H1 (cell line): ENCODE results near the gene FAT1. TPM values are rescaled to one million over a fixed set of nuclear protein-coding genes. Genes with fewer than 3 reads are reported as not detected.

Experiments
- ASH2L ChIP-seq: fragments of 200-600, 300-600 bp; sonication (generic); IDR thresholded peaks from one replicate; pipeline ENCODE4 v1.7.1; 2017; ENCODE audit warnings: low read length
- BACH1 ChIP-seq: IDR thresholded peaks from 2 replicates; pipeline ENCODE4 v1.6.1; 2012; ENCODE audit warnings: low read length, improper control_type of control experiment
- BCL11A ChIP-seq, 2 experiments: IDR thresholded peaks; one replicate each; pipeline ENCODE4 v1.6.1; 2011; ENCODE audit warnings: low read depth in 2 of 2, low read length in 2 of 2, mild to moderate bottlenecking in 2 of 2
- CHD2 ChIP-seq: IDR thresholded peaks from 2 replicates; pipeline ENCODE4 v1.6.1; 2012; ENCODE audit warnings: low read length, improper control_type of control experiment
- CTCF ChIP-seq, 3 experiments: IDR thresholded peaks; 1 replicate in 2 of 3; 2 replicates in 1 of 3; pipeline versions ENCODE4 v1.5.1 to v1.6.1; 2011; ENCODE audit warnings: low read length in 3 of 3, mild to moderate bottlenecking in 3 of 3, inconsistent platforms in 2 of 3, low read depth in 1 of 3, moderate library complexity in 1 of 3; ENCODE audit not compliant: insufficient read depth in 1 of 3; ENCODE audit errors: control extremely low read depth in 1 of 3
- EZH2 ChIP-seq: fragments of 200-600 bp; sonication (generic); IDR thresholded peaks from 2 replicates; pipeline ENCODE4 v1.7.1; 2012; ENCODE audit warnings: low read depth, mild to moderate bottlenecking, moderate library complexity, low read length, inconsistent platforms; ENCODE audit not compliant: severe bottlenecking
- FOSL1 ChIP-seq: IDR thresholded peaks from 2 replicates; pipeline ENCODE4 v1.6.1; 2011; ENCODE audit warnings: mild to moderate bottlenecking, low read depth, low read length, moderate library complexity; ENCODE audit not compliant: insufficient read depth
- GABPA ChIP-seq: IDR thresholded peaks from 2 replicates; pipeline ENCODE4 v1.6.1; 2011; ENCODE audit warnings: mild to moderate bottlenecking, low read length, moderate library complexity, borderline replicate concordance; ENCODE audit not compliant: insufficient read depth
- GTF2F1 ChIP-seq: IDR thresholded peaks from 2 replicates; pipeline ENCODE4 v1.6.1; 2012; ENCODE audit warnings: low read depth, low read length, improper control_type of control experiment, borderline replicate concordance
- JUN ChIP-seq: IDR thresholded peaks from 2 replicates; pipeline ENCODE4 v1.6.1; 2011; ENCODE audit warnings: low read depth, mild to moderate bottlenecking, improper control_type of control experiment, low read length
- JUND ChIP-seq: IDR thresholded peaks from 2 replicates; pipeline ENCODE4 v1.6.1; 2011; ENCODE audit warnings: mild to moderate bottlenecking, improper control_type of control experiment, low read length
- KDM1A ChIP-seq: fragments of 200-600, 300-600 bp; sonication (generic); IDR thresholded peaks from 2 replicates; pipeline ENCODE4 v1.7.1; 2016; ENCODE audit warnings: mild to moderate bottlenecking, low read length, borderline replicate concordance
- KDM4A ChIP-seq: IDR thresholded peaks from one replicate; pipeline ENCODE4 v1.7.1; 2012; ENCODE audit warnings: low read depth, mild to moderate bottlenecking, moderate library complexity, low read length, inconsistent platforms; ENCODE audit not compliant: severe bottlenecking
- RAD21 ChIP-seq, 2 experiments: IDR thresholded peaks in 1 of 2; conservative IDR thresholded peaks in 1 of 2; 2 replicates each; pipeline ENCODE4 v1.6.1; 2011; ENCODE audit warnings: low read depth in 2 of 2, low read length in 2 of 2, improper control_type of control experiment in 1 of 2, inconsistent platforms in 1 of 2, mild to moderate bottlenecking in 1 of 2, moderate library complexity in 1 of 2
- RBBP5 ChIP-seq: IDR thresholded peaks from 2 replicates; pipeline ENCODE4 v1.7.1; 2012; ENCODE audit warnings: low read depth, mild to moderate bottlenecking, inconsistent platforms, low read length, moderate library complexity, borderline replicate concordance
- SAP30 ChIP-seq: fragments of 300-600 bp; sonication (generic); IDR thresholded peaks from 2 replicates; pipeline ENCODE4 v1.7.1; 2012; ENCODE audit warnings: low read length, moderate library complexity, mild to moderate bottlenecking, inconsistent platforms; ENCODE audit not compliant: insufficient read depth, insufficient replicate concordance
- SRF ChIP-seq: IDR thresholded peaks from 2 replicates; pipeline ENCODE4 v1.6.1; 2011; ENCODE audit warnings: mild to moderate bottlenecking, low read depth, low read length, moderate library complexity
- TAF7 ChIP-seq: optimal IDR thresholded peaks from 2 replicates; pipeline ENCODE3; 2011; ENCODE audit warnings: low read depth, mild to moderate bottlenecking, inconsistent platforms, low read length, moderate library complexity, borderline replicate concordance
- TCF12 ChIP-seq: IDR thresholded peaks from 2 replicates; pipeline ENCODE4 v1.6.1; 2011; ENCODE audit warnings: low read depth, mild to moderate bottlenecking, low read length
- TEAD4 ChIP-seq: IDR thresholded peaks from 2 replicates; pipeline ENCODE4 v1.6.1; 2012; ENCODE audit warnings: low read depth, low read length, inconsistent platforms, mixed read lengths
- YY1 ChIP-seq: IDR thresholded peaks from 2 replicates; pipeline ENCODE4 v1.6.1; 2011; ENCODE audit warnings: low read depth, mild to moderate bottlenecking, low read length
- polyA plus RNA-seq, 7 experiments: library from polyadenylated mRNA; depleted of rRNA in 3 of 7; stranded (reverse) in 5 of 7; unstranded in 2 of 7; fragments of >200 nt in 5 of 7; fragments of 200-250 nt in 2 of 7; gene quantifications; 1 replicate in 5 of 7; 2 replicates in 1 of 7; 4 replicates in 1 of 7; pipeline versions ENCODE4 v1.2.1 to v1.2.3, GENCODE V29; 2011 to 2013; ENCODE audit warnings: missing spikeins in 2 of 7, mixed read lengths in 2 of 7
- total RNA-seq: library from RNA; stranded (reverse); fragmentation: NEBNext Ultra II Directional; extraction: Animal tissue kit (Norgen Biotek cat#: 25700); gene quantifications from 2 replicates; pipeline ENCODE4 v1.2.1, GENCODE V29; 2021

Gene FAT1
- total and polyA plus RNA-seq, 2 of the 8 experiments (the other 6 are each of a cell fraction or from before 2014, with no cell fraction given): 94.4 to 137 TPM

- TF ChIP-seq BACH1: no peak
- TF ChIP-seq JUND: no peak
- TF ChIP-seq KDM4A: no peak
- peak; percentile 74; the same call in 1 of the 2 replicates for TF ChIP-seq SRF
- no peak for TF ChIP-seq FOSL1
- no peak for TF ChIP-seq JUN
- TF ChIP-seq EZH2: no peak
- peak; percentile 37; the same call in 1 of the 2 replicates for TF ChIP-seq YY1
- TF ChIP-seq BCL11A (IDR thresholded peaks at IDR 0.05; ENCODE audit: low read depth in 2 of 2, low read length in 2 of 2): no peak
- TF ChIP-seq RBBP5: no peak
- 0 out of 2 replicates have a peak, but pooled peaks have one; percentile 3 for TF ChIP-seq TCF12
- TF ChIP-seq KDM1A: no peak
- TF ChIP-seq SAP30: no peak
- no peak for TF ChIP-seq GTF2F1
- no peak for TF ChIP-seq TEAD4
- TF ChIP-seq TAF7: peak; percentile 36
- no peak for TF ChIP-seq CTCF (IDR thresholded peaks at IDR 0.05; ENCODE audit: control extremely low read depth in 1 of 3, insufficient read depth in 1 of 3, low read depth in 1 of 3, low read length in 3 of 3)
- TF ChIP-seq RAD21 (IDR thresholded peaks at IDR 0.05 in 1 of 2, conservative IDR thresholded peaks at IDR 0.05 in 1 of 2; ENCODE audit: low read depth in 2 of 2, low read length in 2 of 2): no peak
- no peak for TF ChIP-seq CHD2
- TF ChIP-seq GABPA: no peak
- TF ChIP-seq ASH2L: peak; percentile 23
Measured at GRCh38 chr4:186688150-186688943, 35.3 kb downstream of the FAT1 start (continued).
